ES-I3 (cell line): Measurements from ENCODE around the gene MAP1LC3B.
"Not testable (repeated sequence)": the region's sequence is repeated elsewhere in the genome, so short reads cannot be mapped to it uniquely, and the experiment has no call there.

Experiments used
- H3K36me3 ChIP-seq: 2 replicates; pipeline ENCODE4 v1.6.1; 2013; ENCODE audit warnings: mild to moderate bottlenecking, low read length, control low read depth, moderate library complexity; ENCODE audit not compliant: insufficient read depth
- H3K4me1 ChIP-seq: 2 replicates; pipeline ENCODE4 v1.6.1; 2013; ENCODE audit warnings: mild to moderate bottlenecking, control low read depth, low read length; ENCODE audit not compliant: insufficient read depth
- H3K9ac ChIP-seq: 2 replicates; pipeline ENCODE4 v1.6.1; 2013; ENCODE audit warnings: low read depth, mild to moderate bottlenecking, low read length, moderate library complexity
- H3K9me3 ChIP-seq: 2 replicates; pipeline ENCODE4 v1.6.1; 2013; ENCODE audit warnings: mild to moderate bottlenecking, low read length, moderate library complexity; ENCODE audit not compliant: control insufficient read depth, insufficient read depth

MAP1LC3B gene

DNA sequence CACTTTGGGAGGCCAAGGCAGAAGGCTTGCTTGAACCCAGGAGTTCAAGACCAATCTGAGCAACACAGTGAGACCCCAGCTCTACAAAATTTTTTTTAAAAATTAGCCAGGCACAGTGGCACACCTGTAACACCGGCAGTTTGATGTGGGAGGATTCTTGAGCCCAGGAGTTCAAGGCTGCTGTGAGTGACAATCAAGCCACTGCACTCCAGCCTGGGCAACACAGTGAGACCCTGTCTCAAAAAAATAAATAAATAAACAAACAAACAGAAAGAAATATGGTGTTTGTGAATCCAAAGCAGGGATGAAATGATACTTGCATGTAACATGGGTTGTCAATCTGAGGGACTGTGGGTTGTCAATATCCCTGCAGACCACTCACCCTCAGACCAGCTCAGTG is 25.2 kb upstream of the MAP1LC3B start:
- Histone ChIP-seq H3K9me3 (no peaks in the 10 kb centered on the region), H3K9ac (no peak overlapping the region), H3K4me1 (0 out of 2 replicates have a peak, but pooled peaks cover 3% of the 10 kb centered on the region), H3K36me3 (0 out of 2 replicates have a peak, but pooled peaks cover under 1% of the 10 kb centered on the region)

DNA sequence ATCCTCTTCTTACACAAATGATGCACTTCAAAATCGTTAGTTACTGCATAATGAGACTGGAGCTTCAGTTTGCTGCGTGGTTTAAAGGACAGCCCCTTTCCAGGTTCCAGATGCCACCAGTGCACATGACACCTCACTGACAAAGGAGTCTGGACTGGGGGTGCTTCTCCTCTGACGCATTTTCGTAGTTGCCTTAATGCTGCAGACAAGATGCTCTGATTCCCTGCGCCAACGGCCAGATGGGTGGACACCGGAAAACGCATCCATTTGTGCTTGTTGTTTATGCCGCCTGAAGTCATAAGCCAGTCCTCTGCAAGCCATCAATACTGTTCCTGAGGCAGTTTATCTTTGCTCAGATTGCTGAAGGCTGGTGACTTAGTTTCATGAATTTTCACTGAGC is 24.6 kb upstream of the MAP1LC3B start:
- Histone ChIP-seq H3K4me1 (0 out of 2 replicates have a peak, but pooled peaks cover 3% of the 10 kb centered on the region), H3K9me3 (no peaks in the 10 kb centered on the region)

DNA sequence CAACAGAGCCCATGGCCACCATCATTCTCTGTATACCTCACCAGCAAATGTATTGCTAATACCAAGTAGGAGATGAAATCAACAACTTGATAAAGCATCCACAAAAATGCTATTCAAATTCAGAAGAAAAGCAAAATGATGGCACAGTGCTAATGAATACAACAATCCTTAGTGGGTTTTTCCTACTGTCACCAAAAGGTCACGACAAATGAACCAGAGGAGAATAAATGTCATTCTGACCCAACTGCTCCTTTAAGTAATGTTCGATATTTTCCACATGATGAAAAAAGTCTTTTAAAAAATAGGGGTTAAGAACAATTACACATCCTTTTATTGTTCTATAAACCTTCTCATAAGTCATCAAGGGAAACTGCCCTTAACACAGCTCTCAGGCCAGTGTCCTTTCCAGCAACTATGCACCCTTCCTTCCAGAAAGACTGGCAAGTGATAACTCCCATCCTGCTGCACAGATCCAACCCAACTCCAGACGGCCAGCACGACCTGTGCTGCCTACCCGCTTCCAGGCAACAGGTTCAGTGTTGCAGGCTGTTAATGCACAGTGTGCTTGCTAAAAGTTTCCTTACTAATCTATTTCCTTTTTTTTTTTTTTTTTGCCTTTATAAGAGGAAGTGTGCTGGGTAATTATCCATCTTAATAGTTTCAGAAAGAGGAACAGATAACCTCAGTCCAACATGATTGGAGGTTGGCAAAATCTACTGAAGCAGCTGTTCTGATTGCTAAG is 23.9 kb upstream of the MAP1LC3B start:
- Histone ChIP-seq H3K9ac (no peak overlapping the region), H3K36me3 (no peaks in the 10 kb centered on the region), H3K4me1 (0 out of 2 replicates have a peak, but pooled peaks cover 3% of the 10 kb centered on the region), H3K9me3 (no peaks in the 10 kb centered on the region)

More for the DNA sequence above, 24.6 kb upstream of the MAP1LC3B start:
- H3K36me3 ChIP-seq, result no peaks in the 10 kb centered on the region
- no peak overlapping the region for H3K9ac ChIP-seq

DNA sequence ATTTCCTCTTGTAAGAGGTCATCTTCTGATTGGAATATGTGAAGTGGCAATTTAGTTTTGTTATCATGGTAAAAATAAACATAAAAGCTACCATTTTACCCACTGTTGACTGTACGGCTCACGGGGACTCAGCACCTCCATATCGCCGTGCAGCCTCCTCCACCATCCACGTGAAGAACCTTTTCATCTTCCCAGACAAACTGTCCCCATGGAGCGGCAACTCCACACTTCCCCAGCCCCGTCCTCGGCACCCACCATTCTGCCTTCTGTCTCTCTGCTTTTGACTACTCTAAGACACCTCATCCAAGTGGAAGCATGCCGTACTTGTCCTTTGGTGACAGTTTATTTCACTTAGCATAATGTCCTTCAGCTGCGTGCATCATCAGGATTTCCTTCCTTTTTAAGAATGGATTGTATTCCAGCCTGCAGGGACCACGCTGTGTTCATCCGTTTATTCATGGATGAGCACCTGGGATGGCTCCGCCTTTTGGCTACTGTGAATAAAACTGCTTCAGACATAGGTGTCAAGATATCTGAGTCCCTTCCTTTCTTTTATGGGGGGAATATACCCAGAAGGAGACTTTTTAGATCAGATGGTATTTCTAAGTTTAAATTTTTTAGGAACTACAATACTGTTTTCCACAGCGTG is 22.9 kb upstream of the MAP1LC3B start:
- no peaks in the 10 kb centered on the region for H3K9me3 ChIP-seq
- H3K4me1 ChIP-seq, result 0 out of 2 replicates have a peak, but pooled peaks cover 3% of the 10 kb centered on the region
- H3K36me3 ChIP-seq, result no peaks in the 10 kb centered on the region
- no peak overlapping the region for H3K9ac ChIP-seq

DNA sequence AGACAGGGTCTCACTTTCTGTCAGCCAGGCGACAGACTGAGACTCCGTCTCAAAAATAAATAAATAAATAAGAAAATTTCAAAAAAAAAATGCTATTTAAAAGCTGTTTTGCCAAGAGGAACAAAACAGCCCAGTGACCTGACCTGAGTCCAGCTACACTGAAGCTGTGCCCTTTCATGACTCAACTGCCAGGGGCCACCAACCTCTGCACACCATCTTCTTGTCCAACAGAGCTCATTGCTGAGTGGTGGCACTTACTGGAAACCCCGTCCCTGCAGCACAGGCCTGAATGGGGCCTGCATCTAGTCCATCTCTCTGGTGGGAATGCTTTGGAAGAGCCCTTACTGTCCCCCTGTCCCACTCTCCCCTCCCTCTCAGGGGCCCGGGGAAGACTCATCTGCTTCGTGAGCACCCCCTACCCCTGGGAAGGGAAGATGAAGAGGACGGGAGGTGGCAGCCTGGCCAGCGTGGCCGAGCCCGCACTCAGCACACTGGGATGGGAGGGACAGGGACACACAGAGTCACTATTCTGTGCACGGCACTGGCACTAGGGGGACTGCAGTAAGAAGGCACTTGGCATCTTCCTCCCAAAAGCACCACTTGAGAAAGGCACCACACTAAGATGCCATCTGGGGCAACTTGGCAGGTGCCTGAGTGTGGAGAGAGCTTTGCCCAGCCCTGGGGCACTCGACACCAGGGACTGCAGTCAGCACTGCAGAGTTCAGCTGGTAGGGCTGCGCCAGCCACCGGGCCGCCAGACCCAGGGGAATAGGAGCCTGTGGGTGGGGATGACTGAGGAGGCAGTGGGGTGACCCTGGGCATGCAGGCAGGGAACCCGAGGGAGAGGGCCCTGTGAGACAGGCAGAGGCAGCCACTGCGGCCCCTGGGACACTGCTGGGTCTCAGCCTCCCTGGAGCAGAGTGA is 22.1 kb upstream of the MAP1LC3B start:
- Histone ChIP-seq H3K36me3 (no peaks in the 10 kb centered on the region), H3K4me1 (0 out of 2 replicates have a peak, but pooled peaks cover 3% of the 10 kb centered on the region), H3K9ac (no peak overlapping the region)

DNA sequence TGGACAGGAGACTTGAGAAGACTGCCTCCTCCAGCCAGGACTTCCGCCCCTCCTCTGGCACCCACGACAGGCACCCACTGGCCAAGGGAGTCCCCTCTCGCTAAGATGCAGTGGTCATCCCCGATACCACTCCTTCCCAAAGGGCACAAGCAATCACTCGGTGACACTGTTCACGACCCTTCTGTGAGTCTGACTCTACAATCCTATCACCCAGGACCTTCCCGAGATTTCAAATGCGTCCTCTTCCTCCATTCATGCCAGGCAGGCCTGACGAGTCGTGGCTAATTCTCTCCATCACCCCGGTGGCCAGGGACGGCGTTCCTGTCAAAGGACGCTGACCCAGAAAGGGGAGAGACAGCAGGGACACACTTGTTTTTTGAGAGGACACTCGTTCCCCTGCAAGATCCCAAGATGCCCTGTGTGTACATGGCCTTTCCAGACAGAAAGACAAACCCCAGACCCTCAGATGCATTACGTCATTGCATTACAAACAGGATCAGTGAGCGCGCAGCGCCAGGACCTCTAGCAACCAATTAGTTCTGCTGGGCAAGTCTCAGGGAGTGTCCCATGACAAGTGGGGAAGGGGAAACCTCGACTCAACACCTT is 20.8 kb upstream of the MAP1LC3B start:
- H3K36me3 ChIP-seq, result no peaks in the 10 kb centered on the region
- no peak overlapping the region for H3K9ac ChIP-seq
- no peaks in the 10 kb centered on the region for H3K9me3 ChIP-seq
- 0 out of 2 replicates have a peak, but pooled peaks cover 3% of the 10 kb centered on the region for H3K4me1 ChIP-seq

More for the DNA sequence above, 22.1 kb upstream of the MAP1LC3B start:
- no peaks in the 10 kb centered on the region for H3K9me3 ChIP-seq

DNA sequence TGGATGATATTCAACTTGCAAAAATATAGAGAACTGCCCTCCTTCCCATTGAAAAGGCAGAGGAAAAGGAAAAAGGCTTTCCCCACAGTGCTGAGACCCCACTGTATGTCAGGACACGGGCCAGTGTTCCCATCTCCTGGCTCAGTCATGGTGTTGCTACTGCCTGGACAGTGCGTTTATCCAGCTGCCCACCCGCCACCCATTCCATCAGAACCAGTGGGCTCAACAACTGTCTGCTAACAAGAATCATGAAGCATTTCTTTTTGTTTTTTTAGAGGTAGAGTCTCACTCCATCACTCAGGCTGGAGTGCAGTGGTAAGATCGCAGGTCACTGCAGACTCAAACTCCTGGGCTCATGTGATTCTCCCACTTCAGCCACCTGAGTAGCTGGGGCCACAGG is 19.8 kb upstream of the MAP1LC3B start:
- Histone ChIP-seq H3K4me1 (0 out of 2 replicates have a peak, but pooled peaks cover 3% of the 10 kb centered on the region), H3K36me3 (no peaks in the 10 kb centered on the region), H3K9me3 (no peaks in the 10 kb centered on the region), H3K9ac (no peak overlapping the region)

DNA sequence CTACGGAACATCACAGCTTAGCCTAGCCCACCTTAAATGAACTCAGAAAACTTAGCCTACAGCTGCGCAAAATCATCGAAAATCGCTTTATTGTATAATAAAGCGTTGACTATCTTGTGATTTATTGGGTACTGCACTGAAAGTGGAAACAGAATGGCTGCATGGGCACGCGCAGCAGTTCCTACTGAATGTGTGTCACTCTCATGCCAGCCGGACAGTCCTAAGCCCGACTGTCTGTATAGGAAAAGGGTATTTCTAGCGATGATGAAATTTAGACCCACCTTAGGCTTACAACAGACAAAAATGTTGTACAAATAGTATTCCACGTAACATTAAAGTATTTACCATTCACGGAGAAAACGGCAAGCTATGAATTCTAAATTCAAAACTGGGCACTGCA is 17.8 kb upstream of the MAP1LC3B start:
- Histone ChIP-seq H3K4me1 (0 out of 2 replicates have a peak, but pooled peaks cover 2% of the 10 kb centered on the region), H3K9ac (no peak overlapping the region), H3K36me3 (no peaks in the 10 kb centered on the region), H3K9me3 (no peaks in the 10 kb centered on the region)

DNA sequence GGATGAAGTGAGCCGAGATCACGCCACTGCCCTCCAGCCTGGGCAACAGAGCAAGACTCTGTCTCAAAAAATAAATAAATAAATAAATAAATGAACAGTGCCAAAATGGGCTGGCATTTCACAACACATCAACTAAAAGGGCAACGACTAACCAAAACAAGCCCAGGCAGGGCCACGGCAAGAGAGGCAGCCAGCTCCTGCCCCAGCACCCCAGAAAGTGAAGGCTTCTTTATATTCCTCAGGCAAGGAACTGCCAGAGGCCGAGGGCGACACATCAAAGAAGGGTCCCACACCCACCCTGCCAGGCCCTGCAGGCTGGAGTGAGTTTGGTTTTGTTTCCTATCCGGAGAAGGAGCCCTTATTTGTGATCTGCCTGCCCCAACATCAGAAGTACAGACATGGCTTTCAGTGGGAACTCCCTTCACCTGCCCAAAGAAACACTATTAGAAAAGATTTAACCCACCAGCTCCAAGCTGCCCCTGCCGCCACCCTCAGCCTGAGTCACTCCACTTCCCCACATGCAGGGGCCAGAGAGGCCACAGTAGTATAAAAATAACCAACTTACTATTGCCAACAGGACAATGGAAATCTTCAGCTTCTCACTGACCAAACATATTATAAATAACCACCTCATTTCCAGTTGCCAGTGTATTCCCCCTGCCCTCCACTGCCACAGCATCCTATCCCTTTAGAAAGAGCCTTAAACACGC is 16.6 kb upstream of the MAP1LC3B start:
- H3K4me1 ChIP-seq, result no peaks in the 10 kb centered on the region
- H3K9me3 ChIP-seq, result no peaks in the 10 kb centered on the region
- H3K36me3 ChIP-seq, result no peaks in the 10 kb centered on the region
- H3K9ac ChIP-seq, result no peak overlapping the region

DNA sequence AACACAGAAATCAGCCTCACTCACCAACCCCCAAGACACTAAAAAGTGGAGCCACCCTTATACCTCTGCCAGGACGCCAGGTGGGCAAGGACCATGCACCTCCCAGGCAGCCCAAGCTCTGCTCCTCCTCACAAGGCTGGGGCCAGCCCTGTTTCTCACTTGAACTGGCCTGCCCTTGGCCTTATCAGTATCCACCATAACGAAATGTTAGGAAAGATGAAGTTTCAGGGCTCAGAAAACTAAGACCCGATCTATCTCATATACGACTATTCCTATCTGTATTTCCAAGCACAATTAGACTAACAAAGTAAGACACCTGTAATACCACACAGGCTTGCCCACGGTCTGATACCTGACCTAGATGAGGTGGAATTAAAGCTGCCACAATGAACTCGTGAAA is 15.5 kb upstream of the MAP1LC3B start:
- no peaks in the 10 kb centered on the region for H3K9me3 ChIP-seq
- H3K36me3 ChIP-seq, result no peaks in the 10 kb centered on the region
- H3K4me1 ChIP-seq, result peaks cover 5% of the 10 kb centered on the region; the same call in 1 of the 2 replicates

DNA sequence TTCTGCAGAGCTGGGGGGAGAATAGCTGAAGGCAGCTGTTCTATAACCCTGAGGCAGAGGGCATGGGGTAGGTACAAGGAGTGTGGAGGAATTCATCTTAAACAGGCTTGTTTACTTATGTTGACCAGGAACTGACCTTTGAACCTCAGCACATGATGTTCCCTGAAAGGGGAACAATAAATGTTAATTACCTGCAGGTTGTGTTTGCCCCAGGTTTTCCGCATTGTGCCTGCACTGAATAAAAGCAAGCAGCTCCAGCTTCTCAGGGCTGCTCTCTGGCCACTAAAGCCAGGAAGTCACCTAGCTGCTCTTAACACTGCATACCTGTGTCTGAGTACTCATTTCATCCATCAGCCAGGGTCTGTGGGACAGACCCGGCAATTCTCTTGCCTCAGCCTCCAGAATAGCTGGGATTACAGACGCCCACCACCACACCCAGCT is 12.8 kb upstream of the MAP1LC3B start:
- H3K9ac ChIP-seq, H3K4me1 ChIP-seq, H3K36me3 ChIP-seq, H3K9me3 ChIP-seq: not testable (repeated sequence)

More for the DNA sequence above, 15.5 kb upstream of the MAP1LC3B start:
- H3K9ac ChIP-seq, result no peak overlapping the region

DNA sequence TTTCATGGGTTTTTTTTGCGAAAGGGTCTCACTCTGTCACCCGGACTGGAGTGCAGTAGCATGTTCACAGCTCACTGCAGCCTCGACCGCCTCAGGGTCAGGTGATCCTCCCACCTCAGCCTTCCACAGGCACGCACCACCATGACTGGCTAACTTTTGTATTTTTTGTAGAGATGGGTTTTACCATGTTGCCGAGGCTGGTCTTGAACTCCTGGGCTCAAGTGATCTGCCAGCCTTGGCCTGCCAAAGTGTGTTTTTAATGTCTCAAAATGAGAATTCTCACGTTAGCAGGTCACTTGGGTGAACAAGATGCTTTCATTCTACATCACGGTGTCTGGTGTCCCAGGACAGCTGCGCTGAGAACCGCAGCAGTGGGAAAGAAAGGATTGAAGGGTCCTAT is 11.7 kb upstream of the MAP1LC3B start:
- no peaks in the 10 kb centered on the region for H3K36me3 ChIP-seq
- no peak overlapping the region for H3K9ac ChIP-seq
- no peaks in the 10 kb centered on the region for H3K9me3 ChIP-seq
- peaks cover 5% of the 10 kb centered on the region; the same call in 1 of the 2 replicates for H3K4me1 ChIP-seq

DNA sequence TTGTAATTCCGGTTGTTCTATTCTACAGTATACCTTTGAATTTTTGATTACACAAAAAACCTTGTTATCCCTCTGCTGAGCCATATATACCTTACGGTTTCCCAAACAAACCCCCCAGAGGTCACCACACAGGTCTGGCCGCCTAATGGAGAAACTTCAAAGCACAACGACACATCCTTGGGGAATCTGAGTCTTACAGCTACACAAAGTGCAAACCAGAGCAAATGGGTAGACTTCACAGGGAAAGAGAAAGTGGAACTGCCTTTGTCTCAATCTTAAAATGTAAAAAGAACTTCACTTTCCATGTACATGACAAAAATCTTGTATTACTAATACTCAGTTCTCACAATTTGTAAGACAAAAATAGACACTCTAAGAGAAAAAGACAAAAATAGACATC is 11.3 kb upstream of the MAP1LC3B start:
- Histone ChIP-seq H3K4me1 (peaks cover 5% of the 10 kb centered on the region; the same call in 1 of the 2 replicates), H3K9me3 (no peaks in the 10 kb centered on the region), H3K36me3 (no peaks in the 10 kb centered on the region), H3K9ac (no peak overlapping the region)
